ENCODE data around the gene RALGAPA1.

Gene RALGAPA1

GRCh38 chr14:35806006-35806907, 2.8 kb downstream of the RALGAPA1 start:
- TF ChIP-seq CTCF (IDR thresholded peaks at IDR 0.05; ENCODE audit: low read depth, low read length, poor library complexity, severe bottlenecking) (no peak), EZH2phosphoT487 (IDR thresholded peaks at IDR 0.05; ENCODE audit: borderline replicate concordance, low read length) (no peak)
- no peaks in the 10 kb centered on the region for H3K27me3 ChIP-seq (ENCODE audit: control insufficient read depth, low read length)
- H3K27ac ChIP-seq (ENCODE audit: low read depth, low read length) = no peak overlapping the region
- peaks cover 30% of the 10 kb centered on the region for H3K79me2 ChIP-seq (ENCODE audit: control insufficient read depth, low read length)
- peak overlapping the region; percentile 85 for H3K4me2 ChIP-seq (ENCODE audit: low read length)
- H3K36me3 ChIP-seq (ENCODE audit: control insufficient read depth, low read length) = no peaks in the 10 kb centered on the region; the same call in 1 of the 2 replicates
- no peaks in the 10 kb centered on the region for H3K9me3 ChIP-seq (ENCODE audit: control insufficient read depth, insufficient read depth, low read length)
- peaks cover 20% of the 10 kb centered on the region for H3K4me1 ChIP-seq (ENCODE audit: control insufficient read depth, low read length)
- no peaks in the 10 kb centered on the region for H4K20me1 ChIP-seq (ENCODE audit: control insufficient read depth, insufficient read depth, low read depth, low read length)
- H3K4me3 ChIP-seq (ENCODE audit: low read length) = no peak overlapping the region
- no peaks in the 10 kb centered on the region for H3K9me2 ChIP-seq (replicated peaks; ENCODE audit: control insufficient read depth, low read length)
- H3F3A ChIP-seq (ENCODE audit: control insufficient read depth, insufficient read depth) = peaks cover 16% of the 10 kb centered on the region

- H3K36me3 ChIP-seq (ENCODE audit: control insufficient read depth, low read length) = no peaks in the 10 kb centered on the region
- H3K4me1 ChIP-seq (ENCODE audit: control insufficient read depth, low read length) = no peaks in the 10 kb centered on the region
- no peak overlapping the region for H3K4me2 ChIP-seq (ENCODE audit: low read length)
- no peaks in the 10 kb centered on the region for H3F3A ChIP-seq (ENCODE audit: control insufficient read depth, insufficient read depth)
- TF ChIP-seq EZH2phosphoT487 (IDR thresholded peaks at IDR 0.05; ENCODE audit: borderline replicate concordance, low read length) = no peak
- TF ChIP-seq CTCF (IDR thresholded peaks at IDR 0.05; ENCODE audit: low read depth, low read length, poor library complexity, severe bottlenecking) = no peak
- H3K79me2 ChIP-seq (ENCODE audit: control insufficient read depth, low read length) = peaks cover 13% of the 10 kb centered on the region
- 0 out of 2 replicates have a peak, but pooled peaks cover 2% of the 10 kb centered on the region for H4K20me1 ChIP-seq (ENCODE audit: control insufficient read depth, insufficient read depth, low read depth, low read length)
- H3K27me3 ChIP-seq (ENCODE audit: control insufficient read depth, low read length) = no peaks in the 10 kb centered on the region
- H3K9me3 ChIP-seq (ENCODE audit: control insufficient read depth, insufficient read depth, low read length) = no peaks in the 10 kb centered on the region
- H3K27ac ChIP-seq (ENCODE audit: low read depth, low read length) = no peak overlapping the region
- no peaks in the 10 kb centered on the region for H3K9me2 ChIP-seq (replicated peaks; ENCODE audit: control insufficient read depth, low read length)
- H3K4me3 ChIP-seq (ENCODE audit: low read length) = no peak overlapping the region
These were observed 11.3 kb downstream of the RALGAPA1 start for GRCh38 chr14:35797796-35798195.

- 0 out of 2 replicates have a peak, but pooled peaks cover 5% of the 10 kb centered on the region for H3K79me2 ChIP-seq (ENCODE audit: control insufficient read depth, low read length)
- TF ChIP-seq EZH2phosphoT487 (IDR thresholded peaks at IDR 0.05; ENCODE audit: borderline replicate concordance, low read length) (no peak), CTCF (IDR thresholded peaks at IDR 0.05; ENCODE audit: low read depth, low read length, poor library complexity, severe bottlenecking) (no peak)
- H3K4me3 ChIP-seq (ENCODE audit: low read length) = no peak overlapping the region
These were observed 19.4 kb downstream of the RALGAPA1 start for GRCh38 chr14:35789651-35790050.

More at GRCh38 chr14:35789651-35790050, 19.4 kb downstream of the RALGAPA1 start:
- H3K27me3 ChIP-seq (ENCODE audit: control insufficient read depth, low read length) = no peaks in the 10 kb centered on the region
- no peaks in the 10 kb centered on the region for H3K9me3 ChIP-seq (ENCODE audit: control insufficient read depth, insufficient read depth, low read length)
- H3K27ac ChIP-seq (ENCODE audit: low read depth, low read length) = no peak overlapping the region
- no peaks in the 10 kb centered on the region for H3K4me1 ChIP-seq (ENCODE audit: control insufficient read depth, low read length)
- H3K36me3 ChIP-seq (ENCODE audit: control insufficient read depth, low read length) = no peaks in the 10 kb centered on the region
- H3K4me2 ChIP-seq (ENCODE audit: low read length) = no peak overlapping the region
- H4K20me1 ChIP-seq (ENCODE audit: control insufficient read depth, insufficient read depth, low read depth, low read length) = no peaks in the 10 kb centered on the region
- no peaks in the 10 kb centered on the region for H3K9me2 ChIP-seq (replicated peaks; ENCODE audit: control insufficient read depth, low read length)
- no peaks in the 10 kb centered on the region for H3F3A ChIP-seq (ENCODE audit: control insufficient read depth, insufficient read depth)

Measured in DOHH2 (cell line).